GM19035 (cell line): Measurements from ENCODE around the gene TLN1.

Experiments
- ATAC-seq: cut with Tn5 transposase; IDR thresholded peaks from one replicate; pipeline ENCODE4 v1.9.1; 2021; ENCODE audit not compliant: unreplicated experiment

Gene TLN1

GRCh38 chr9:35688558-35689541 lies 43.1 kb downstream of the TLN1 start:
- no peak for ATAC-seq

GRCh38 chr9:35687972-35688557 lies 43.9 kb downstream of the TLN1 start:
- no peak for ATAC-seq

- no peak for ATAC-seq
These were observed 44.7 kb downstream of the TLN1 start for GRCh38 chr9:35687306-35687705.

- no peak for ATAC-seq
These were observed 45.5 kb downstream of the TLN1 start for GRCh38 chr9:35686222-35687203.

GRCh38 chr9:35685506-35685905 lies 46.5 kb downstream of the TLN1 start:
- ATAC-seq = no peak

- ATAC-seq = no peak
These were observed 47.1 kb downstream of the TLN1 start for GRCh38 chr9:35684921-35685320.

GRCh38 chr9:35683323-35683722 lies 48.7 kb downstream of the TLN1 start:
- no peak for ATAC-seq

- no peak for ATAC-seq
These were observed 49.3 kb downstream of the TLN1 start for GRCh38 chr9:35682520-35683315.

- no peak for ATAC-seq
These were observed 49.9 kb downstream of the TLN1 start for GRCh38 chr9:35682051-35682450.

- ATAC-seq = no peak
These were observed 50.5 kb downstream of the TLN1 start for GRCh38 chr9:35681341-35682002.

- peak; percentile 80 for ATAC-seq
These were observed 51.5 kb downstream of the TLN1 start for GRCh38 chr9:35680331-35681105.

GRCh38 chr9:35679766-35680330 lies 52.1 kb downstream of the TLN1 start:
- no peak for ATAC-seq

GRCh38 chr9:35679091-35679490 lies 52.9 kb downstream of the TLN1 start:
- no peak for ATAC-seq

GRCh38 chr9:35675732-35676392 lies 56.1 kb downstream of the TLN1 start:
- no peak for ATAC-seq

GRCh38 chr9:35675204-35675603 lies 56.8 kb downstream of the TLN1 start:
- no peak for ATAC-seq

- no peak for ATAC-seq
These were observed 58.0 kb downstream of the TLN1 start for GRCh38 chr9:35674025-35674361.

- no peak for ATAC-seq
These were observed 58.6 kb downstream of the TLN1 start, which contains the start of gene CA9 for GRCh38 chr9:35673132-35674024. CA9 (plus strand) TSS chr9:35673928; CDS start chr9:35673960, 32 bp downstream.
